Neural cell (in vitro differentiated cells): Measurements from ENCODE around the gene SESN1. TPM values are rescaled to one million over a fixed set of nuclear protein-coding genes. Genes with fewer than 3 reads are reported as not detected.

Source experiments
- H2AFZ ChIP-seq: fragments of 200-600, 300-800 bp; sonication (generic), shearing (Covaris generic); 2 replicates; pipeline ENCODE4 v1.6.0; 2014; ENCODE audit warnings: low read depth, mild to moderate bottlenecking, antibody characterized with exemption, low read length, moderate library complexity
- H3F3A ChIP-seq: fragments of 200-600 bp; shearing (Covaris generic); 2 replicates; pipeline ENCODE4 v1.6.1; 2016; ENCODE audit warnings: mild to moderate bottlenecking, moderate library complexity, mixed read lengths, antibody characterized with exemption, low read length; ENCODE audit not compliant: insufficient read depth, poor library complexity, severe bottlenecking
- H3K27ac ChIP-seq: fragments of 200-600, 300-800 bp; sonication (generic), shearing (Covaris generic); 2 replicates; pipeline ENCODE4 v1.5.1; 2014; ENCODE audit warnings: mild to moderate bottlenecking, low read length, moderate library complexity
- H3K27me3 ChIP-seq: fragments of 300-800, 200-600 bp; sonication (generic), shearing (Covaris generic); 2 replicates; pipeline ENCODE4 v1.6.0; 2014; ENCODE audit warnings: mild to moderate bottlenecking, low read depth, low read length, moderate library complexity; ENCODE audit not compliant: insufficient read depth
- H3K36me3 ChIP-seq: fragments of 300-800, 200-600 bp; sonication (generic), shearing (Covaris generic); 2 replicates; pipeline ENCODE4 v1.5.1; 2014; ENCODE audit warnings: mild to moderate bottlenecking, antibody characterized with exemption, low read length, moderate library complexity; ENCODE audit not compliant: insufficient read depth
- H3K4me2 ChIP-seq: fragments of 300-800, 200-600 bp; sonication (generic), shearing (Covaris generic); 2 replicates; pipeline ENCODE4 v1.6.0; 2014; ENCODE audit warnings: mild to moderate bottlenecking, low read length
- H3K4me3 ChIP-seq: fragments of 300-800, 200-600 bp; sonication (generic), shearing (Covaris generic); 2 replicates; pipeline ENCODE4 v1.5.1; 2014; ENCODE audit warnings: mild to moderate bottlenecking, low read length, moderate library complexity
- H3K79me2 ChIP-seq: fragments of 200-600 bp; shearing (Covaris generic); replicated peaks from 2 replicates; pipeline ENCODE4 v1.6.0; 2014; ENCODE audit warnings: mild to moderate bottlenecking, low read length, moderate library complexity; ENCODE audit not compliant: insufficient read depth
- H3K9ac ChIP-seq: fragments of 300-800, 200-600 bp; sonication (generic), shearing (Covaris generic); 2 replicates; pipeline ENCODE4 v1.6.1; 2016; ENCODE audit warnings: mild to moderate bottlenecking, low read length, mixed read lengths
- H3K9me2 ChIP-seq: fragments of 200-600 bp; shearing (Covaris generic); 2 replicates; pipeline ENCODE4 v1.6.1; 2016; ENCODE audit warnings: mild to moderate bottlenecking, low read length, mixed read lengths; ENCODE audit not compliant: insufficient read depth
- H3K9me3 ChIP-seq: fragments of 200-600, 300-800 bp; sonication (generic), shearing (Covaris generic); 2 replicates; pipeline ENCODE4 v1.6.1; 2016; ENCODE audit warnings: mild to moderate bottlenecking, mixed run types, low read length, moderate library complexity, mixed read lengths
- H4K20me1 ChIP-seq: fragments of 200-600 bp; shearing (Covaris generic); 2 replicates; pipeline ENCODE4 v1.6.1; 2016; ENCODE audit warnings: mild to moderate bottlenecking, mixed run types; ENCODE audit not compliant: insufficient read depth
- CTCF ChIP-seq: fragments of 450-650 bp; IDR thresholded peaks from 2 replicates; pipeline ENCODE4 v1.5.1; 2014; ENCODE audit warnings: antibody characterized with exemption, mild to moderate bottlenecking, moderate library complexity; ENCODE audit not compliant: poor library complexity, severe bottlenecking
- EP300 ChIP-seq: fragments of 450-650 bp; conservative IDR thresholded peaks from 2 replicates; pipeline ENCODE4 v1.6.1; 2014; ENCODE audit warnings: antibody characterized with exemption, mild to moderate bottlenecking, moderate library complexity; ENCODE audit not compliant: poor library complexity, severe bottlenecking
- EZH2 ChIP-seq: fragments of 200-600, 300-800 bp; shearing (Covaris generic), sonication (generic); IDR thresholded peaks from 2 replicates; pipeline ENCODE4 v1.6.1; 2014; ENCODE audit warnings: antibody characterized with exemption, low read length, borderline replicate concordance, mild to moderate bottlenecking; ENCODE audit not compliant: insufficient read depth, poor library complexity, severe bottlenecking
- MXI1 ChIP-seq: fragments of 450-650 bp; conservative IDR thresholded peaks from 2 replicates; pipeline ENCODE4 v1.6.1; 2014; ENCODE audit warnings: antibody characterized with exemption, mild to moderate bottlenecking; ENCODE audit not compliant: poor library complexity, severe bottlenecking
- POLR2AphosphoS5 ChIP-seq: IDR thresholded peaks from 2 replicates; pipeline ENCODE4 v1.6.1; 2012
- RAD21 ChIP-seq: fragments of 450-650 bp; conservative IDR thresholded peaks from 2 replicates; pipeline ENCODE4 v1.6.1; 2014; ENCODE audit warnings: antibody characterized with exemption, mild to moderate bottlenecking, moderate library complexity
- REST ChIP-seq: IDR thresholded peaks from 2 replicates; pipeline ENCODE4 v1.6.1; 2012; ENCODE audit warnings: borderline replicate concordance
- SMC3 ChIP-seq: fragments of 450-650 bp; conservative IDR thresholded peaks from 2 replicates; pipeline ENCODE4 v1.6.1; 2014; ENCODE audit warnings: antibody characterized with exemption, mild to moderate bottlenecking, moderate library complexity; ENCODE audit not compliant: poor library complexity
- TAF1 ChIP-seq: IDR thresholded peaks from 2 replicates; pipeline ENCODE4 v1.6.1; 2012; ENCODE audit warnings: low read depth
- polyA plus RNA-seq: library from polyadenylated mRNA; depleted of rRNA; stranded (reverse); fragments of >200 nt; gene quantifications from 2 replicates; pipeline ENCODE4 v1.2.3, GENCODE V29; 2014

The SESN1 gene
- polyA plus RNA-seq, 1 donor from 2014 or later: 46.4 TPM

GRCh38 chr6:109069746-109070145, 24.9 kb downstream of the SESN1 start:
- Histone ChIP-seq H3K27me3 (no peaks in the 10 kb centered on the region), H3F3A (no peaks in the 10 kb centered on the region), H3K79me2 (peaks cover 7% of the 10 kb centered on the region), H4K20me1 (no peaks in the 10 kb centered on the region), H3K9ac (no peak overlapping the region), H3K36me3 (no peaks in the 10 kb centered on the region), H3K9me2 (no peaks in the 10 kb centered on the region), H3K27ac (no peak overlapping the region), H3K9me3 (no peaks in the 10 kb centered on the region), H3K4me3 (no peak overlapping the region), H2AFZ (no peak overlapping the region), H3K4me2 (no peak overlapping the region)
- TF ChIP-seq POLR2AphosphoS5 (no peak), EP300 (no peak), TAF1 (no peak), CTCF (no peak)

GRCh38 chr6:109062767-109063352, 31.8 kb downstream of the SESN1 start:
- Histone ChIP-seq H3K36me3 (no peaks in the 10 kb centered on the region), H2AFZ (no peak overlapping the region), H3K27me3 (no peaks in the 10 kb centered on the region), H3K4me2 (no peak overlapping the region), H3K9ac (no peak overlapping the region), H3K9me3 (no peaks in the 10 kb centered on the region), H3K79me2 (peaks cover 3% of the 10 kb centered on the region), H3K9me2 (no peaks in the 10 kb centered on the region), H3F3A (no peaks in the 10 kb centered on the region), H4K20me1 (no peaks in the 10 kb centered on the region), H3K4me3 (no peak overlapping the region), H3K27ac (no peak overlapping the region)
- TF ChIP-seq MXI1 (no peak), RAD21 (no peak), EZH2 (no peak), REST (no peak), CTCF (no peak), EP300 (no peak), SMC3 (no peak), POLR2AphosphoS5 (no peak), TAF1 (no peak)
